Fibroblast of the conjunctiva (primary cell): ENCODE results near the gene CLEC3B.
"Not testable (repeated sequence)": the region's sequence is repeated elsewhere in the genome, so short reads cannot be mapped to it uniquely, and the experiment has no call there.

Source experiments
- DNase-seq: peaks from one replicate; pipeline ENCODE4 v3.0.0-alpha.2; 2010; ENCODE audit warnings: low read depth

CLEC3B gene

DNA sequence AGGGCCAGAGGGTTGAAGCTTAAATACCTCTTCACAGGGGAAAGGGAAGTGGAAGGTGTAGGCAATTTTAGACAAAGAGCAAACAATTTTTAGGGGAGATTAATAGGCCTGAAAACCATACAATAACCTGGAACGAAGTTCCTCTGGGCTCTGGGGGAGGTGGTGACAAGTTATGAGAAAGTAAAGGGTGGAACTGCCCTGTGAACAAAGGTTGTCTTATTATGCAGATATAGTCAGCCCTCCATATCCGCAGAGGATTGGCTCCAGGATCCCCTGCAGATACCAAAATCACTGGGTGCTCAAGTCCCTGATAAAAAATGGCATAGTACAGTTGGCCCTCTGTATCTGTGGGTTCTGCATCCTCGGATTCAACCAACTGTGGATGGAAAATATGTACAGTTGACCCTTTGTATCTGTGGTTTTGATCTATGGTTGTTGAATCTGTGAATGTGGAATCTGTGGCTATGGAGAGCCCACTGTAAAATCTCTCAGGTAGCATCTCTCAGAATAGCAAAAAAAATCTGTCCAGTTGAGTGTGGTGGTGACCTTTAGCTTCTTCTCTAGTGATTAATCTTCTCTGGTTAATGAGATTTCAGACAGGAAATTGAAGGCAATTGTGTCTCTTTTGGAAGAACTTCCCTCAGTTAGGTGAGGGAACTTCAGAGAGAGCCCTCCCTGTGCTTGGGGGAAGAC lies 40.2 kb downstream of the CLEC3B start:
- DNase-seq: no peak

DNA sequence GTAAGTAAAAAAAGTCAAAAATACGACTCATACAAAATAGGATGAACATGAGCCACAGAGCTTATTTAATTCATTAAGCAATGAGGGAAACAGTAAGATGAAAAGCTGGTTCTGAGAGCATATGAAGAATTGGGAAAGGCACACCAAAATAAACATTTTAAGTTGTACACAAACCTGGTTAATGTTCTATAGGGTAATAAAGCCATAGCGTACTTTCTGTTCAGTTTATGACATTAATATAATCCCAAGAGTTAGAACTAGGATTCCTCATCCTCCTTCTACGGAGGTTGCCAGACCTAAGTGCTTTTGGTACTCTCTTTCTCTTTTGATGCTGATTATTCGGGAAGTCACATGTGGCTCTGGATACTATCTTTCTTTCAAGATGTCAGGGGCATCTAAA lies 41.4 kb downstream of the CLEC3B start:
- no peak for DNase-seq

DNA sequence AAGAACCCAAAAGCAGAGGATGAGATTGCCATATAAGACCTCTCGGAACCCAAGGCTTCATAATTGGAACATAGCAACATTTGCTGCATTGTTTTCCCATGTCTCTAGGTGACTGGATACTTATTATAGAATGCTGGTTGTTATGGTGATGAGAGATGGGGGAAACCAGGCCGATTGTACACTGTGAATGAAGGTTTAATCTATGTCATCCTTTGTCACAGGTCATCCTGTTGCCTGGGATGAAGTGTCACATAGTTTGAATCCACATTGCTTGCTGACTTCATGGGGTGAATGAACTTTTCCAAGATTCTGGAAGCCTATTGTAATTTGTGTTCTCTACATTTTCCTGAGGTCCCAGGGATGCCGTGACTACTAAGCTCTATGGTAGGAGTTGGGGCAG lies 41.8 kb downstream of the CLEC3B start:
- no peak for DNase-seq

DNA sequence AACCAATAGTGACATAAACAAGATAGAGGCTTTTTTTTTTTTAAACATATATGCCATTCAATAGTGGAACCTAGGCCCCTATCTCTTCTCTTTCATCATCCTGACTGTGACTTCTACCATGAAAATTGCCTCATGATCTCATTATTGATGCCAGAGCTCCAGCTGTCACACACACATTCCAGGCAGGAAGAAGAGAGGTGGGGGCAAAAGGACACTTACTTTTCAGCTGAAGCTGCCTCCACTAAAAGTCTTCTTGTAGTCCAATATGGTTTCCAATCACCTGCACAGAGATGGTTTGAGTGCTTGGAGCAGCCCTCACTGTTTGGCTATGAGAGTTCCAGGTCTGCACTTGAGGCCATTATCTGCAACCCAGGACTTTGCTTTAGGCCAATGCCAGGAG lies 45.0 kb downstream of the CLEC3B start:
- no peak for DNase-seq

DNA sequence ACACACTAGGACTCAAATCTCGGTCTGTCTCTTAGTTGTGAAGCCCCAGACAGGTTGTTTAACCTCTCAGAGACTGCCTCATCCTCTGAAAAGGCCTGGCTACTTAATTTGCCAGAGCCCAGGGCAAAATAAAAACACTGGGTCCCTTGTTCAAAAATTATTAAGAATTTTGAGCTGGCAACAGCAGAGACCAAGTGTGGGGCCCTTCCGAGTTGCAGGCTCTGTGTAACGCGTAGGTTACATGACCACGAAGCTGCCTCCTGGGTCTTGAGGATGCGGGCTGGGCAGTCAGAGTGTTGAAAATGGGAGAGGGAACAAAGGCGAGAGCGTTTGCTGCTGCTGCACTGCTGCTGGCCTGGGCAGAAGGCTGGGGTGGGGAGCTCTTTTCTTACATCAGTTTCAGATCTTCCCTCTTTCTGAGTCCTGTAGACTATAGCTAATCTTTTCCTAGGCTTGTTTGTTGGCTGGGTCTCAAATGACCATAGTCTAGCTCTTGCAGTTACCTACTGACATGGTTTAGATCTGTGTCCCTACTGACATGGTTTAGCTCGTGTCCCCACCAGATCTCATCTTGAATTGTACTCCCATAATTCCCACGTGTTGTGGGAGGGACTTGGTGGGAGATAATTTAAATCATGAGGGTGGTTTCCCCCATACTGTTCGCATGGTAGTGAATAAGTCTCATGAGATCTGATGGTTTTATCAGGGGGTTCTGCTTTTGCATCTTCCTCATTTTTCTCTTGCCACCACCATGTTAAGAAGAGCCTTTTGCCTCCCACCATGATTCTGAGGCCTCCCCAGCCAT lies 49.9 kb downstream of the CLEC3B start:
- DNase-seq: no peak

DNA sequence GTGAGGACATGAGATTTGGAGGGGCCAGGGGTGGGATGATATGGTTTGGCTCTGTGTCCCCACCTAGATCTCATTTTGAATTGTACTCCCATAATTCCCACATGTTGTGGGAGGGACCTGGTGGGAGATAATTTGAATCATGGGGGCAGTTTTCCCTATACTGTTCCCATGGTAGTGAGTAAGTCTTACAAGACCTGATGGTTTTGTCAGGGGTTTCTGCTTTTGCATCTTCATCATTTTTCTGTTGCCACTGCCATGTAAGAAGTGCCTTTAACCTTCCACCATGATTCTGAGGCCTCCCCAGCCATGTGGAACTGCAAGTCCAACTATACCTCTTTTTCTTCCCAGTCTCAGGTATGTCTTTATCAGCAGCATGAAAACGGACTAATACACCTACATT lies 52.2 kb downstream of the CLEC3B start:
- not testable (repeated sequence) for DNase-seq

DNA sequence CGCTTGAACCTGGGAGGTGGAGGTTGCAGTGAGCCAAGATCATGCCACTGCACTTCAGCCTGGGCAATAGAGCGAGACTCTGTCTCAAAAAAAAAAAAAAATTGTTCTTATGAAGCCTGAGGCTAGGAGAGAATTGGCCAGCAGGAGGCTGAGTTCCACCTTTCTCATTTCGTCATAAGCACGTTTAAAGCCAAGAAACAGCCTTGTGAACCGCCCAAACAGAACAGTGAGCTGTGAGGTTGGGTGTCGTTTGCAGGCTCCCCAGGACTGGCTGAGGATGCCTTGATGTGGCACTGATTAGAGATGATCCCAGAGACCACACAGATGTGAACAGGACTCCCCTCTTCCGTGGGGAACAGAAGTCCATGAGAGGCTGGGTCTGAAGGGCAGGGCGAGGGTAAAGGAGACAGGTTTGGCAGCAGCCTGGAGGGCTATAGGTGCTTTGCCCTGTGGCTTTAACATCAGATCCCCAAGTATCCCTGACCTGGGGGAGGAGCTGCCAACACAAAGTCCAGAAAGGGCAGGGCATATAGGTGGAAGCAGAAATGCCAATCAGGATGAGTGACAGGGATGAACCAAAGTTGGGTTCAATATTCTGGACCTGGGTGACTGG lies 52.9 kb downstream of the CLEC3B start:
- no peak for DNase-seq

DNA sequence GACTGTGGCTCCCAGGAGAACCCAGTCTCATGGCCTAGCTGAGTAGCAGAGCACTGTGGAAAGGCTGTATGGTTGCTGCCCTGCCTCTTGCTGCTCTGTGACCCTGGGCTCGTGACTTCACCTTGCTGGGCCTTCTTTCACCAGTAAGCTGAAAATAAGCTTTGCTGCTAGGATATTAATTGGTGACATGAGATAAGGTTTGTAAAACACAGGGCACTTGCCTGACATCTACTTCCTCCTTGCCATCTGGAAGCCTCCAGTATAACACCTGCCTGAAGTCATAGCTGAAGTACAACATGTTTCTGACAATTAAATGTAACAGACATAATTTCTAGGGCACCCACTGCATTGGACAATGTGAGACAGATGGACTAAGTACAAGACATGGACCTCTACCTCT lies 53.6 kb downstream of the CLEC3B start:
- DNase-seq: no peak

DNA sequence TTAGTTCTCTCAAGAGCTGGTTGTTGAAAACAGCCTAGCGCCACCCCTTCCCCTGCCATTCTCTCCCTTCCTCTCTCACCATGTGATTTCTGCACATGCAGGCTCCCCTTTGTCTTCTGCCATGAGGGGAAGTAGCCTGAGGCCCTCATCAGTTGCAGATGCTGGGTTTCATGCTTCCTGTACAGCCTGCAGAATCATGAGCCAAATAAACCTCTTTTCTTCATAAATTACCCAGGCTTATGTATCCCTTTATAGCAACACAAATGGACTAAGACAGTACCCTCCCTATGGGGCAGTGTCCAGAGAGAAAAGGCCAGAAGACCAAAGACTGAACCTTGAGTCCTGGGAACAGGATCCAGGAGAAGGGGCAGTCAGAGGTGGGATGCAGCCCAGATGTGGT lies 54.7 kb downstream of the CLEC3B start:
- no peak for DNase-seq

DNA sequence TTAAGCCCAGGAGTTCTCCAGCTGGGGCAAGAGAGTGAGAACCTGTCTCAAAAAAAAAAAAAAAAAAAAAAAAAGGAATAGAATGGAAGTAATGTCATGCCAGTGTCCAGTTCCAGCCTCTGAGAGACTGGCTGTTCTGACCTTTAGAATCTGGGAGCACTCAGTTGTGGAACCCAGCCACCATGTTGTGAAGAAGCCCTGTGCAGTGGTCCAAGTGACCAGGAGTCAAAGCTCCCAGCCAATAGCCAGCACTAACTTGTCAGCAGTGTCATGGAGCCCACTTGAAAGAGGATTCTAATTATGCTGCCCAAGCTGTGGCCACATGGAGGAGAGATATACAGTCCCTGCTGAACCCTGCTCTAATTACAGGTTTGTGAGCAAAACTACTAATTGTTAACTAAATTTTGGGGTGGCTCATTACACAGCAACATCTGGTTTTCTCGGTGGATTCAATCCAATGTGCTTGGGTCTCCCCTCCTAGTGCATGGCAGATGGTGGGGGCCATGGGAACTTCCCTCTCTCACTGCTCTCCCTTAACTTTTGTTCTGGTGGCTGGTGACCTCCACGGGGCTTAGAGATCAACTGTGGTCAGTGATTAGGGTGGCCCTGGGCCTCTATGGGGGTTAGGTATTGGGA lies 55.5 kb downstream of the CLEC3B start:
- no peak for DNase-seq

DNA sequence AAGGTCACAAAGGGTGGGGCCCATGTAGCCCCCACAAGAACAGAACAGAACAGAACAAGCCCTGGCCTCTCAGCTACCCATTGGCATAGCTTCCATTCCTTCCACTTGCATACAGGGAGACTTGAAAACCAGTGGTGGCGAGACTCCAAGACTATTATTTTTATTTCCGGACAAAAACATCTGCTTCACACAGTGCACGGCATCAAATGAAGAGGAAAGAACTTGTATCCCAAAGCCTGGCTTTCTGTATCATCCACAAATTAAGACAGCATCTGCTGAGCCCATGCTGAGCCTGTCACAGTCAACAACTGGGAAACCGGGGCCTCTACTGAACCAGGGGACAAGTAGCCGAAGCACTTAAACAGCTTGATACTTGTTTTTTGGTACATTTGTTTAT lies 56.0 kb downstream of the CLEC3B start:
- DNase-seq: peak; percentile 28

DNA sequence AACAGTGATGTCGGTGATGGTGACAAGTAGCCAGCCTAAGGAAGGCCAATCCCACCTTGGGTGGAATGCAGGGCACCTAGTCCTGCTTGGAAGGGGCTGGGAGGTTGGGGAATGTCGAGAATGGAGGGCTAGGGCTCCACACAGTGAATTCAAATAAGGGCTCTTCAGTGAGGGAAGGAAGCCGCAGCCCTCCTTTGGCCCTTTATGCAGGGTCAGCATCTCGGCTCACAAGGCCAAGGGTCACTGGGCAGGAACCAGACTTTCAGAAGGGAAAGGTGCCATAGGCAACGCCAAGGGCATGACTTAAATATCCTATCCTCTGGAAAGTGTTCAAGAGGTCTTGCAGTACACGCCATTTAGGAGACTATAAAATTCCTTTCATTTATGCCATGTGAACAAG lies 56.9 kb downstream of the CLEC3B start:
- DNase-seq: no peak

DNA sequence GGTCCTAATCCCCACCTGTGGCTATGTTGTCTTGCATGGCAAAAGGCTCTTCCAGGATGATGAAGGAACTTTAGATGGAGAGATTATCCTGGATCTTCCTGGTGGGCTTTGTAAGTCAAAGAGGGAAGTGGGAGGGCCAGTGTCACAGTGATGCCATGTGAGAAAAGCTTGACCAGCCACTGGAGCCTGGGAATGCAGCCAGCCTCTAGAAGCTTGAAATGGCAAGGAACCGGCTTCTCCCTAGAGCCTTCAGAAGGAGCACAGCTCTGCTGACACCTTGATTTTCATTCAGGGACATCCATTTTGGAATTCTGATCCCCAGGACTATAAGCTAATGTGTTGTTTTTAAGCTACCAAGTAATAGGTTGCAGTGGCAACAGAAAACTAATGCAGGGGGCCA lies 58.3 kb downstream of the CLEC3B start:
- DNase-seq: no peak

DNA sequence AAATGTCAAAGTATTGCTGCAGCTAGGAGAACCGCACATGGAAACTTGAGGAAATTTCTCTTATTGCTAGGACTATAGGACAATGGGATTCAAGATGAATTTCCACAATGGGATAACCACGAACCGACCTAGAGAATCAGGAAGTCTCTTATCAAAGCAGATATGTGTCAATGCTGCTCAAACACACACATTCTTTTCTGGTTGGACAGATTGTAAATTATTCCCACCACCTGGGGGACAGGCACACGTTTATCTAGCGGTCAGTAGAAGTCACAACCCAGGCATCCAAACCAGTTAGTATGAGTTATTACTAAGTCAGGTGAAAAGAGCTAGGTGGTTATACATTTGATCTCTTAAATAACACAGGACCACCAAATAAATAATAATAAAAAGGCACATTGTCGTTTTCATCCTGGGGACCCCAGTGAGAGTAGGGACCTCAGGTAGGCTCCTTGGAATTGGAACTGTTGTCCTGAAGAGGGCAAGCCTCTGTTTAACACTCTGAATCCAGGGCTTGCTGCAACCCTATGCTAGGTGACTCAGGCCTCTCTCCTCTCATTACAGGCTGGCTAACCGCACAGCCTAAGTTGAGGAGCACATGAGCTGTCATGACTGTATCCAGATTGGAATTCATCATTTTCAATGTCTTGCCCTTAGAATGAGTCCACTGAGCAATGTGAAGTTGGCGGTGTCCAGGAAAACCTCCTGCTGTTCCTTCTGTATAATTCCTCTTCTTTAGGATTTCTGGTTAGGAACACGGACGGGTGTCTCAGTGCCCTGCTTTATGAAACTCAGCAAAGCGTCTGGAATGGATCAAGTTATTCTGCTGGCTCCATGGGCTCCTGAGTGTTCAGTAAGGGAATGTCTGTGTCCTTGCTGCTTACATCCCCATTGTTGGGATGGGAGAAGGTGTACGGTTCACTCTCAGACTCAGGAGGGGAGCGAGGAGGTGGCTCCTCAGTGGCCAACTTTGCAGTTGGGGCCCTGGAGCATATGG lies 59.0 kb downstream of the CLEC3B start:
- DNase-seq: peak; percentile 55
